ENCODE data around the gene MYO3A.
"Not testable (repeated sequence)": the region's sequence is repeated elsewhere in the genome, so short reads cannot be mapped to it uniquely, and the experiment has no call there.

MYO3A gene

DNA sequence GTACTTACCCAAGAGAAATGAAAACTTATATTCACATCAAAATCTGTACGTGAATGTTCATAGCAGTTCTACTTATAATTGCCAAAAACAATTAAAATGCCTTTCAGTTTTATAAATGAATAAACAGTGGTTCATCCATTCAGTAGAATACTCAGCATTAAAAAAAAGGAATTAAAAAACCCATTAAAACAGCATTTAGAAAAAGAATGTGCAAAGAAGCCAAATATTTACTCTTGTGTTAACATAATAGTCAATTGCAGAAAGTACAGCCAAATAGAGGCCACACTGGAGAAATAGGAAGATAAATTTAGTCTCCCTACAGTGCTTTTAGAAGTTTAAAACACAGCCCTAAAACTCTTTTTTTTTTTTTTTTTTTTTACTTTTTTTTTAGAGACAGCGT lies 54.6 kb downstream of the MYO3A start:
- TF ChIP-seq, protein P1, sequence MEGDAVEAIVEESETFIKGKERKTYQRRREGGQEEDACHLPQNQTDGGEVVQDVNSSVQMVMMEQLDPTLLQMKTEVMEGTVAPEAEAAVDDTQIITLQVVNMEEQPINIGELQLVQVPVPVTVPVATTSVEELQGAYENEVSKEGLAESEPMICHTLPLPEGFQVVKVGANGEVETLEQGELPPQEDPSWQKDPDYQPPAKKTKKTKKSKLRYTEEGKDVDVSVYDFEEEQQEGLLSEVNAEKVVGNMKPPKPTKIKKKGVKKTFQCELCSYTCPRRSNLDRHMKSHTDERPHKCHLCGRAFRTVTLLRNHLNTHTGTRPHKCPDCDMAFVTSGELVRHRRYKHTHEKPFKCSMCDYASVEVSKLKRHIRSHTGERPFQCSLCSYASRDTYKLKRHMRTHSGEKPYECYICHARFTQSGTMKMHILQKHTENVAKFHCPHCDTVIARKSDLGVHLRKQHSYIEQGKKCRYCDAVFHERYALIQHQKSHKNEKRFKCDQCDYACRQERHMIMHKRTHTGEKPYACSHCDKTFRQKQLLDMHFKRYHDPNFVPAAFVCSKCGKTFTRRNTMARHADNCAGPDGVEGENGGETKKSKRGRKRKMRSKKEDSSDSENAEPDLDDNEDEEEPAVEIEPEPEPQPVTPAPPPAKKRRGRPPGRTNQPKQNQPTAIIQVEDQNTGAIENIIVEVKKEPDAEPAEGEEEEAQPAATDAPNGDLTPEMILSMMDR (IDR thresholded peaks at IDR 0.05; ENCODE audit: insufficient read depth, low read length, missing control alignments), result no peak
- ChIA-PET POLR2A (no interaction called here), CTCF (no interaction called here)
- H3K4me3 ChIP-seq (ENCODE audit: low read depth, low read length), result no peak overlapping the region
- no peak for DNase-seq (ENCODE audit: low read depth, low spot score)

DNA sequence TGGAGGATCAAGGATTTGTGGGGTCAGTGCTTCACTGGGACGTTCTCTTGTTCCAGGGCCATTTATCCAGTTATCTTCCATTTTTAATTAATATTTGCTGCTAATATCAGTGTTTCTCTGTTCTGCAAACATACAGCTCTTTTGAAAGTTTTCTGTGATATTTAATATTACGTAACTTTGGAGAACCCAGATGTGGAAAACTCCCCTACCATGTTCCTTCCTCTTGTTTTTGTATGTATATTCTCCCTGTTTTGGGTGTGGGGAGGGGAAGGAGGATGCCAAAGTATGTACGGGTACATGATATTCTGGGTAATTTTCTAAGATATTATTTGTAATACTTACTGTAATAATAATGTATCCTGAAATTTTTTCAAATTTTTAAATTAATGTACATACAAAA lies 55.9 kb downstream of the MYO3A start:
- ChIA-PET CTCF (no interaction called here), POLR2A (no interaction called here)
- TF ChIP-seq, protein P1 (IDR thresholded peaks at IDR 0.05; ENCODE audit: insufficient read depth, low read length, missing control alignments), result no peak
- no peak for DNase-seq (ENCODE audit: low read depth, low spot score)
- H3K4me3 ChIP-seq (ENCODE audit: low read depth, low read length), result no peak overlapping the region

DNA sequence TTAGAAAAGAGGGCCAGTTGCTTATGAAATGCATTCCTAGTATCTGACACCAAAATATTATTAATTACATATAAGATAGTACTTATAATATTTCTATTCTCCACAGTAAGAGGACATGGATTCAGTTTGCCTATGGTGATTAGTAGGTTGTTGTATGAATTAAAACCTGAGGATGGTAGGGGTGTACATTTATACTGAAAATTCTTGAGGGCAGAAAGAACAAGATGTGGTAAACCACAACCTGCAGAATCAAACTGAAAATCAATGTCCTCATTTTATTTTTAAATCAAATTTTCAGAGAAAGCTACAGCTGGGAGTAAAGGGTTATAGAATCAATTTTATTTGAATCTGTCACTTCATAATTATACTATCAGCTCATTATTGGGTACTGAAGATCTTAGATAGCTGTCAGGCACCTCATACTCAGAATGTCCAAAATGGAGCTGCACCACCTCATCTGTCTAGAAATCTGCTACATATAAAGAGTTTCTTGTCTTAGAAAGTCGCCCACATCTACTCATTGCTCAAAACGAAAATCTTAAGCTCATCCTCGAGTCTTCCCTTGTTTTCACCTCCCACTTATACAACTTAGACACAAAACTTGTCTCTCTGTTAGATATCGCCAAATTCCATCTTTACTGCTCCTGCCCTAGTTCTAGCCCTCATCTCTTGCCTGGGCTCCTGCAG lies 65.4 kb downstream of the MYO3A start:
- no peak overlapping the region for H3K4me3 ChIP-seq (ENCODE audit: low read depth, low read length)
- POLR2A ChIA-PET, result no interaction called here
- DNase-seq (ENCODE audit: low read depth, low spot score), result no peak
- TF ChIP-seq, protein P1 (IDR thresholded peaks at IDR 0.05; ENCODE audit: insufficient read depth, low read length, missing control alignments), result no peak
- CTCF ChIA-PET, result no interaction called here

DNA sequence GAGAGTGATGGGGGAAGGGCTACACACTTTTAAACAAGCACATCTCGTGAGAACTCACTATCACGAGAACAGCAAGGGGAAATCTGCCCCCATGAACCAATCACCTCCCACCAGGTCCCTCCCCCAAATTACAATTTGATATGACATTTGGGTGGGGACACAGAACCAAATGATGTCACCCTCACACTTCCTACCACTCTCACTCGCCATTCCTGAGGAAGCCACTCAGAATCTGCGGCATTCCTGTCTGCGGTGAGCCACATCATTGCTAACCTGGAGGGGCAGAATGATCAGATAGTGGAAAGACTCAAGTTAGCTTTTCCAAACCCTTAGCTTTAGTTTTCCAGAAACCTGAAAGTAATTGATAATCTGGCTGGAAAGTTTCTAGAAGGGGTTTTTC lies 66.9 kb downstream of the MYO3A start:
- no peak for DNase-seq (ENCODE audit: low read depth, low spot score)
- TF ChIP-seq, protein P1 (IDR thresholded peaks at IDR 0.05; ENCODE audit: insufficient read depth, low read length, missing control alignments), result no peak
- ChIA-PET POLR2A (no interaction called here), CTCF (no interaction called here)
- no peak overlapping the region for H3K4me3 ChIP-seq (ENCODE audit: low read depth, low read length)

DNA sequence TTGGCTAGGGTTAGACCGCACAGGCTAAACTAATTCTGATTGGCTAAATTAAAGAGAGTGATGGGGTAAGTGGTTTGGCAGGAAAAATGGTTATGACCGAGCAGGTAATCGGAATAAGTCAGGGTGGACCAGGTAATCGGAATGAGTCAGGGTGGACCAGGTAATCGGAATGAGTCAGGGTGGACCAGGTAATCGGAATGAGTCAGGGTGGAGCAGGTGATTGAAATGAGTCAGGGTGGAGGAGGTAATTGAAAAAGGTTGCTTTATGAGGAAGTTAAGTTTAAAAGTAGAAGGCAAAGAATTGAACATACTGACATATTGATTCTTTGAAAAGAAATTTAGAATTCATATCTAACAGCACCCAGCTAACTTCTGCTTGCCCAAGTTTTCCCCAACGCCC lies 68.4 kb downstream of the MYO3A start:
- DNase-seq (ENCODE audit: low read depth, low spot score); POLR2A ChIA-PET; H3K4me3 ChIP-seq (ENCODE audit: low read depth, low read length); CTCF ChIA-PET: not testable (repeated sequence)

DNA sequence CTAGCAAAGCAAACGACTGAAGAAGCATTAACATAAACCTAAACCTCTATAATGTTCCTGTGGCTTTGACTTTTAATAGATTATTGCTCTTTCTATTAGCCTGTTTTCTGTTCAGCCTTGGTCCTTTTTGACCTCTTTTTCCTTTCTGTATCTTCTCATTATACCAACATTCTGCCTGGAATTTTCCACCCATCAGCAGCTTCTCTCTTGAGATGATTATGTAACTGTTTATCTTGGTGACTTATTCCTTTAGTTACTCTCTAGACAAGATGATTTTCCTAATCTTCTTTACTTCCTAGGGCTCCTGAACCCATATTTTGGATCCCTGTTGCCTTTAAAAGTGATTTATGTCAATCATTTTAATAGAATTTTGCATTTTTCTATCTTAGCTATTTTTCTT lies 81.1 kb downstream of the MYO3A start:
- DNase-seq (ENCODE audit: low read depth, low spot score), result no peak
- CTCF ChIA-PET, result no interaction called here
- TF ChIP-seq, protein P1 (IDR thresholded peaks at IDR 0.05; ENCODE audit: insufficient read depth, low read length, missing control alignments), result no peak
- H3K4me3 ChIP-seq (ENCODE audit: low read depth, low read length), result no peak overlapping the region
- POLR2A ChIA-PET, result no interaction called here

DNA sequence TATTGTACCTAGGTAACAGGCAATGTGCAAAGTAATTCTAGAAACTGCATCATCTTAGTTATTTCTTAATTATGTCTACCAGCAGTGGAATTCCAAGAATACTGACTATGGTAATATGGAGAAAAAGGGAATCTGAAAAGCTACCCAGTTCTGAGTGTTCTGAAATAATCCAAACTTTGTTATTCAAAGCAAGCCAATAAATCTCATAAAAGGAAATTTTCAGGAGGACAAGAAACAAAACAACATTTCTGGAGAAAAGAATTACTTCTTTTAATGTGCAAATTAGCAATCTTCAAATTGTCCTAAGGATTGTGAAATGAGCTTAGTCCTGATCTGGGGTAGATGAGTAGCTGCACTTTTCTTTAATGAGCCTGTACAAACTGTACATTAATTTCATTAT lies 88.8 kb downstream of the MYO3A start:
- ChIA-PET CTCF (no interaction called here), POLR2A (no interaction called here)
- TF ChIP-seq, protein P1 (IDR thresholded peaks at IDR 0.05; ENCODE audit: insufficient read depth, low read length, missing control alignments), result no peak
- H3K4me3 ChIP-seq (ENCODE audit: low read depth, low read length), result no peak overlapping the region
- DNase-seq (ENCODE audit: low read depth, low spot score), result no peak
